KOPT-K1 (cell line): ENCODE data around the gene MAPT.
"Not testable (repeated sequence)": the region's sequence is repeated elsewhere in the genome, so short reads cannot be mapped to it uniquely, and the experiment has no call there.

ENCODE experiments used
- H3K27ac ChIP-seq: fragments of 200-600 bp; sonication (generic); 2 replicates; pipeline ENCODE4 v1.5.1; 2016; ENCODE audit warnings: antibody characterized with exemption, mild to moderate bottlenecking, low read depth, low read length; ENCODE audit not compliant: poor library complexity, severe bottlenecking
- H3K36me3 ChIP-seq: fragments of 200-600 bp; sonication (generic); 2 replicates; pipeline ENCODE4 v1.5.1; 2017; ENCODE audit warnings: antibody characterized with exemption, mild to moderate bottlenecking, low read length, moderate library complexity; ENCODE audit not compliant: insufficient read depth
- H3K9me3 ChIP-seq: fragments of 200-600 bp; sonication (generic); 2 replicates; pipeline ENCODE4 v1.5.1; 2017; ENCODE audit warnings: antibody characterized with exemption, low read length, mild to moderate bottlenecking; ENCODE audit not compliant: insufficient read depth, poor library complexity, severe bottlenecking

MAPT gene

GRCh38 chr17:45997624-45998023 lies 103.3 kb downstream of the MAPT start:
- Histone ChIP-seq H3K9me3 (no peaks in the 10 kb centered on the region), H3K36me3 (no peaks in the 10 kb centered on the region), H3K27ac (no peak overlapping the region)

GRCh38 chr17:45998987-45999899 lies 104.9 kb downstream of the MAPT start, which contains the start of gene STH:
STH (plus strand) TSS chr17:45999250; CDS start chr17:45999280, 30 bp downstream.
- H3K36me3 ChIP-seq = no peaks in the 10 kb centered on the region
- H3K9me3 ChIP-seq = no peaks in the 10 kb centered on the region
- no peak within 1 kb of the TSS for H3K27ac ChIP-seq

GRCh38 chr17:45999900-46000290 lies 105.5 kb downstream of the MAPT start:
- H3K9me3 ChIP-seq = no peaks in the 10 kb centered on the region
- H3K36me3 ChIP-seq = no peaks in the 10 kb centered on the region
- H3K27ac ChIP-seq = no peak overlapping the region

GRCh38 chr17:46000292-46000691 lies 105.9 kb downstream of the MAPT start:
- no peaks in the 10 kb centered on the region for H3K36me3 ChIP-seq
- H3K27ac ChIP-seq = no peak overlapping the region
- H3K9me3 ChIP-seq = no peaks in the 10 kb centered on the region

- Histone ChIP-seq H3K27ac (no peak overlapping the region), H3K9me3 (no peaks in the 10 kb centered on the region), H3K36me3 (no peaks in the 10 kb centered on the region)
Measured at GRCh38 chr17:46000757-46001156, 106.4 kb downstream of the MAPT start.

- no peaks in the 10 kb centered on the region for H3K9me3 ChIP-seq
- no peaks in the 10 kb centered on the region for H3K36me3 ChIP-seq
- no peak overlapping the region for H3K27ac ChIP-seq
Measured at GRCh38 chr17:46001390-46002310, 107.3 kb downstream of the MAPT start.

GRCh38 chr17:46002311-46002972 lies 108.1 kb downstream of the MAPT start:
- Histone ChIP-seq H3K9me3 (no peaks in the 10 kb centered on the region), H3K27ac (no peak overlapping the region), H3K36me3 (no peaks in the 10 kb centered on the region)

- no peaks in the 10 kb centered on the region for H3K9me3 ChIP-seq
- no peaks in the 10 kb centered on the region for H3K36me3 ChIP-seq
- H3K27ac ChIP-seq = no peak overlapping the region
Measured at GRCh38 chr17:46002973-46003316, 108.6 kb downstream of the MAPT start.

- Histone ChIP-seq H3K36me3 (no peaks in the 10 kb centered on the region), H3K9me3 (no peaks in the 10 kb centered on the region), H3K27ac (no peak overlapping the region)
Measured at GRCh38 chr17:46003907-46004748, 109.8 kb downstream of the MAPT start.

- not testable (repeated sequence) for H3K27ac ChIP-seq, H3K9me3 ChIP-seq, H3K36me3 ChIP-seq
Measured at GRCh38 chr17:46006082-46006481, 111.7 kb downstream of the MAPT start.

GRCh38 chr17:46007461-46007965 lies 113.2 kb downstream of the MAPT start:
- no peaks in the 10 kb centered on the region for H3K36me3 ChIP-seq
- H3K27ac ChIP-seq = no peak overlapping the region
- no peaks in the 10 kb centered on the region for H3K9me3 ChIP-seq

- no peak overlapping the region for H3K27ac ChIP-seq
- H3K9me3 ChIP-seq = no peaks in the 10 kb centered on the region
- no peaks in the 10 kb centered on the region for H3K36me3 ChIP-seq
Measured at GRCh38 chr17:46008591-46008990, 114.2 kb downstream of the MAPT start.

- no peaks in the 10 kb centered on the region for H3K9me3 ChIP-seq
- no peak overlapping the region for H3K27ac ChIP-seq
- H3K36me3 ChIP-seq = no peaks in the 10 kb centered on the region
Measured at GRCh38 chr17:46009681-46010596, 115.6 kb downstream of the MAPT start.
